MCF 10A (cell line): ENCODE data around the gene BDKRB1. TPM values are rescaled to one million over a fixed set of nuclear protein-coding genes. Genes with fewer than 3 reads are reported as not detected.
"Not testable (repeated sequence)": the region's sequence is repeated elsewhere in the genome, so short reads cannot be mapped to it uniquely, and the experiment has no call there.

Source experiments
- BruUV-seq: library from RNA; stranded (reverse); fragments of 400-500 nt; replicated peaks from 2 replicates; lab custom pipeline; 2021; lab: Mats Ljungman, UMichigan
- CTCF ChIA-PET: fragments of 300-600 bp; sonication (Branson Sonifier 250); formaldehyde crosslinking; extraction: SDS; loops from one replicate; lab custom pipeline; 2021; ENCODE audit warnings: antibody characterized with exemption, inconsistent platforms; lab: Yijun Ruan, JAX
- POLR2A ChIA-PET: fragments of 300-600, 350-650 bp; sonication (Branson Sonifier 250); formaldehyde crosslinking; extraction: SDS; loops from one replicate; lab custom pipeline; 2020; ENCODE audit warnings: antibody characterized with exemption, inconsistent platforms; lab: Yijun Ruan, JAX
- DNase-seq: peaks from one replicate; pipeline ENCODE4 v3.0.0-alpha.2; 2018; ENCODE audit not compliant: unreplicated experiment
- H3K27ac Mint-ChIP-seq: one replicate; pipeline ENCODE4 v1.8.0; 2022; ENCODE audit warnings: mild to moderate bottlenecking, low read depth, mixed read lengths; ENCODE audit not compliant: unreplicated experiment
- H3K27me3 Mint-ChIP-seq: one replicate; pipeline ENCODE4 v1.8.0; 2022; ENCODE audit warnings: mixed read lengths; ENCODE audit not compliant: insufficient read depth, unreplicated experiment
- H3K36me3 Mint-ChIP-seq: one replicate; pipeline ENCODE4 v1.8.0; 2022; ENCODE audit warnings: mild to moderate bottlenecking, moderate library complexity, mixed read lengths; ENCODE audit not compliant: insufficient read depth, unreplicated experiment
- H3K4me1 Mint-ChIP-seq: one replicate; pipeline ENCODE4 v1.8.0; 2022; ENCODE audit warnings: mixed read lengths; ENCODE audit not compliant: insufficient read depth, unreplicated experiment
- H3K4me3 Mint-ChIP-seq: one replicate; pipeline ENCODE4 v1.8.0; 2022; ENCODE audit warnings: mild to moderate bottlenecking, moderate library complexity, mixed read lengths; ENCODE audit not compliant: unreplicated experiment
- H3K9me3 Mint-ChIP-seq: one replicate; pipeline ENCODE4 v1.8.0; 2022; ENCODE audit warnings: mixed read lengths; ENCODE audit not compliant: unreplicated experiment
- CTCF ChIP-seq: fragments of 200-600 bp; IDR thresholded peaks from one replicate; pipeline ENCODE4 v1.8.0; 2022; ENCODE audit warnings: antibody characterized with exemption, mild to moderate bottlenecking; ENCODE audit not compliant: unreplicated experiment
- intact Hi-C: fragments of 100-400 bp; cut with micrococcal nuclease; formaldehyde crosslinking; loops from 2 replicates; pipeline ENCODE4 v1.14.1; 2022
- total RNA-seq: library from RNA; stranded (reverse); gene quantifications from 2 replicates; pipeline ENCODE4 v1.2.3, GENCODE V29; 2022

The BDKRB1 gene
- total RNA-seq, 1 experiment from 2014 or later: 0.51 TPM

- TF ChIP-seq CTCF: no peak
- intact Hi-C loops: no loop called here
- H3K4me3 Mint-ChIP-seq: no peak overlapping the region
- ChIA-PET POLR2A (no interaction called here), CTCF (interaction anchor here (0.8 kb wide), 1 partner anchor 10 kb away, joined by 4 read pairs; no protein-coding TSS in a partner anchor)
- H3K27me3 Mint-ChIP-seq: no peaks in the 10 kb centered on the region
- no peaks in the 10 kb centered on the region for H3K9me3 Mint-ChIP-seq
- H3K4me1 Mint-ChIP-seq: peaks cover 14% of the 10 kb centered on the region
- no TSS peak for BruUV-seq
- H3K36me3 Mint-ChIP-seq: no peaks in the 10 kb centered on the region
- no peak overlapping the region for H3K27ac Mint-ChIP-seq
- no peak for DNase-seq
These were observed 13.9 kb upstream of the BDKRB1 start for GRCh38 chr14:96242126-96242525.

GRCh38 chr14:96243785-96244184 is 12.2 kb upstream of the BDKRB1 start:
- no peak for TF ChIP-seq CTCF
- intact Hi-C loops: no loop called here
- Mint-ChIP-seq H3K4me1 (peaks cover 19% of the 10 kb centered on the region), H3K27me3 (no peaks in the 10 kb centered on the region), H3K4me3 (no peak overlapping the region), H3K9me3 (no peaks in the 10 kb centered on the region), H3K36me3 (no peaks in the 10 kb centered on the region), H3K27ac (no peak overlapping the region)
- DNase-seq: no peak
- CTCF ChIA-PET: no interaction called here
- BruUV-seq: no TSS peak
- POLR2A ChIA-PET: interaction anchor here (1.0 to 1.3 kb wide), 3 partner anchors 12 to 709 kb away, joined by 3 to 4 read pairs (median 3); partner anchors contain the start of genes BDKRB1 and GLRX5

GRCh38 chr14:96245074-96245473 is 10.9 kb upstream of the BDKRB1 start:
- H3K27me3 Mint-ChIP-seq, H3K4me3 Mint-ChIP-seq, H3K27ac Mint-ChIP-seq, POLR2A ChIA-PET, DNase-seq, BruUV-seq, H3K9me3 Mint-ChIP-seq, CTCF ChIA-PET, H3K36me3 Mint-ChIP-seq, intact Hi-C loops: not testable (repeated sequence)
- H3K4me1 Mint-ChIP-seq: peaks cover 29% of the 10 kb centered on the region

- no TSS peak for BruUV-seq
These were observed 10.1 kb upstream of the BDKRB1 start for GRCh38 chr14:96245710-96246538.

More at GRCh38 chr14:96245710-96246538, 10.1 kb upstream of the BDKRB1 start:
- POLR2A ChIA-PET: interaction anchor here (0.7 to 2.4 kb wide), 6 partner anchors 10 to 410 kb away, joined by 3 to 7 read pairs (median 4); partner anchors contain the start of genes BDKRB1 and GSKIP
- Mint-ChIP-seq H3K4me1 (peaks cover 29% of the 10 kb centered on the region), H3K36me3 (no peaks in the 10 kb centered on the region), H3K27ac (no peak overlapping the region), H3K27me3 (no peaks in the 10 kb centered on the region), H3K9me3 (no peaks in the 10 kb centered on the region), H3K4me3 (no peak overlapping the region)
- CTCF ChIA-PET: interaction anchor here (0.7 to 2.0 kb wide), 3 partner anchors 11 to 30 kb away, joined by 3 to 8 read pairs (median 6); no protein-coding TSS in a partner anchor
- intact Hi-C loops: no loop called here
- peak; percentile 73 for DNase-seq
- no peak for TF ChIP-seq CTCF
